ENCODE data around the gene OR2S2.
"Not testable (repeated sequence)": the region's sequence is repeated elsewhere in the genome, so short reads cannot be mapped to it uniquely, and the experiment has no call there.

OR2S2 gene

DNA sequence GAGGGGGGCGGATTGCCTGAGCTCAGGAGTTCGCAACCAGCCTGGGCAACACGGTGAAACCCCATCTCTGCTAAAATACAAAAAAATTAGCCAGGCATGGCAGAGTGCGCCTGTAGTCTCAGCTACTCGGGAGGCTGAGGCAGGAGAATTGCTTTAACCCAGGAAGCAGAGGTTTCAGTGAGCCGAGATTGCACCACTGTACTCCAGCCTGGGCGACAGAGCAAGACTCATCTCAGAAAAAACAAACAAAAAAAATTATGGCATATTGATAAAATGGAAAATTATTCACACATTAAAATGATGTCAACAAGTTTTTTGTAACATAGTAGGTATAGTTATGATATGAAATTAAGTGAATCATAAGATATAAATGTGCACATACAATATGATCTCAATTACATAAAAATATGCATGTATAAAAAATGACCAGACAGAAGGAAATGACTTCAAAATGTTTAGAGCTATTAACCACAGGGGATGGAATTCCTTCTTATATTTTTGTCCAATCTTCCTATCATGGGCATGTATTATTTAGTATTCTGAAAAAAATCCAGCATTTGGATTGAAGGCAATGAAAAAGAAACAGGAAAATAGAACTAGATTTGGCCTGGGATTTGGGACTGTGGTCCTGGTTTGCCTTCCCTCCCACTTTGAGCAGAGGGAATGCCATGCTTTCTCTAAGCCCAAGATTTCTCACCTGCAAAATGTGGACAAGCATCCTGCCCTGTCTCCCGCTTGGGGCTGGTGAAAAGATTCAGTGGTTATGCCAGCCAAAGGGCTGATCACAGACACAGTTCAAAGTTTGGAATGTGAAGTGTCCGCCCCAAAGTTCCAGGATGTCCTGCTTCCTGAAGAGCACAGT is 29.1 kb downstream of the OR2S2 start:
- FAIRE-seq: no peak
- no peak for DNase-seq (ENCODE audit: insufficient read length)

DNA sequence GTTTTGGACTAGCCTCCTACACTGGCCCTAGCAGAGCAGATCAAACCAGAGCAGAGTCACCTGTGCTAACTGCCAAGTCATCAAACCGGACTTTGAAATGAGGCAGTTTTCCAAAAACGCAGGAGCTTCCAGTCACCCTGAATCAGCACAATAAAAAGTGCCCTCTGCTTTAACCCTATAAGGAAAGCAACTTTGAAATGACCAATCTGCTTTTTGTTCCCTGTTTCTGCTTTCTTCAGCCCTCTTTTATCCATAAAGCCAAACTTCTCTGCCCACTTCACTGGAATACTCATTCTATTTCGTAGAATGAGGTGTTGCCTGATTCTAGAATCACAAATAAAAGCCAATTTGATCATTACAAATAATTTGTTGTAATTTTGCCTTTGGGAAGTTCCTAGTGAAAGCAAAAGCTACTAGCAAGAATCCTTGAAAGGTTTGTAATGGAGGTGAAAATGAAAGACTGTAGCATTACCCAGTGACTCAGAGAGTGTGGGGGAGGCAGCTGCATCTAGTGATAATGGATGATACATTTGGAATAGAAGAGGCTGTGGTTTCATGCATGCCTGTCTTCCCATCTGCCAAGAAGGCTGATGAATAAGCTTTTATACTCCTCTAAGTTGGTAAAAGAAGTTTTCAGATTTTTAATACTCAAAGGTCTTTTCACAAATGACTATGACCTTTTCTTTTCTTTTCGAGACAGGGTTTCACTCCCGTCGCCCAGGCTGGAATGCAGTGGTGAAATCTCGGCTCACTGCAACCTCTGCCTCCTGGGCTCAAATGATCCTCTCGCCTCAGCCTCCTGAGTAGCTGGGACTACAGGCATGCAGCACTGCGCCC is 33.8 kb downstream of the OR2S2 start:
- no peak for TF ChIP-seq POLR2A (IDR thresholded peaks at IDR 0.05; ENCODE audit: low read depth, low read length)
- TF ChIP-seq POLR2AphosphoS5 (IDR thresholded peaks at IDR 0.05; ENCODE audit: low read depth, low read length): no peak
- TF ChIP-seq TAF1 (IDR thresholded peaks at IDR 0.05; ENCODE audit: borderline replicate concordance, low read depth, low read length): no peak
- FAIRE-seq (no peak), DNase-seq (ENCODE audit: insufficient read length) (no peak)

More for the DNA sequence above, 29.1 kb downstream of the OR2S2 start:
- no peak for TF ChIP-seq POLR2AphosphoS5 (IDR thresholded peaks at IDR 0.05; ENCODE audit: low read depth, low read length)
- TF ChIP-seq TAF1 (IDR thresholded peaks at IDR 0.05; ENCODE audit: borderline replicate concordance, low read depth, low read length): no peak
- no peak for TF ChIP-seq POLR2A (IDR thresholded peaks at IDR 0.05; ENCODE audit: low read depth, low read length)

DNA sequence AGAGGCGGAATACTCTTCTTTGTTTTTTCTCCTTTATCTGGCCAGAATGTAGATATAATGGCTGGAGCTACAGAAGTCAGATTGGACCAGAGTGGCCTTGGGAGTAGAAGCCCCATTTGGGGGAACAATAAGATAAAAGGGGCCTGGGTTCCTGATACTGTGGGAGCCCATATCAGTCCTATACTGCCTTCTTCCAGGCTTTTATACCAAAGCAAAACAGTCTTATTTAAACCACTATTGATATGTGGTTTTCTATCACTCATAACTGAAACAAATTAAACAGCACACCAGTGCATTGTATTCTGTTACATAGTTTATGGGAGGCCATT is 34.4 kb downstream of the OR2S2 start:
- TF ChIP-seq POLR2A (IDR thresholded peaks at IDR 0.05; ENCODE audit: low read depth, low read length): no peak
- TF ChIP-seq TAF1 (IDR thresholded peaks at IDR 0.05; ENCODE audit: borderline replicate concordance, low read depth, low read length): no peak
- TF ChIP-seq POLR2AphosphoS5 (IDR thresholded peaks at IDR 0.05; ENCODE audit: low read depth, low read length): no peak
- FAIRE-seq (no peak), DNase-seq (ENCODE audit: insufficient read length) (no peak)

DNA sequence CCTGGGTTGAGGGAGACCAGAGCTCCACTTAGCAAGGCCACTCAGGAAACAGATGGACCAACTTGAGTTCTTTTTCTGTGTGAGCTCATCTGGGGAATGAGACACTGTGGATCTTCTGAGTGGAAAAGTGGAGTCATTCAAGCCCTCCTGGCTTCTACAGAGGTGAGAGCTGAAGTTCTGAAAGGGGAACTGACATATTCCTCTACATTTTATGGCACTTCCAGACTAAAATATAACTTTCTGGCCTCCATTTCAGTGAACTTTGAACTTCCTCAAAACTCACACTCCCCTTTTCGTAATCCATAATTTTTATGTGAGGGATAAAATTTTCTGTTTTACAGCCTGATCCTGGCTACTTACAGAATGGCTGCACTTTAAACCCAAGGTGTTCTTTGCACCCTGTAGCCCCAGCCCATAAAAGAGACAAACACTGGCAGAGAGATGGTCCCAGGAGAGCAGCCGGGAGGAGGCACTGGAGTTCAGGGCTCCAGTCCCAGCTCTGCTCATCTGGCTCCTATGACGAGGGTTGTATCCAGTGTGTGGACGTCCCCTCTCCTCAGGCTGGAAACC is 37.8 kb downstream of the OR2S2 start:
- no peak for FAIRE-seq
- TF ChIP-seq POLR2AphosphoS5 (IDR thresholded peaks at IDR 0.05; ENCODE audit: low read depth, low read length): no peak
- no peak for TF ChIP-seq POLR2A (IDR thresholded peaks at IDR 0.05; ENCODE audit: low read depth, low read length)
- TF ChIP-seq TAF1 (IDR thresholded peaks at IDR 0.05; ENCODE audit: borderline replicate concordance, low read depth, low read length): no peak

DNA sequence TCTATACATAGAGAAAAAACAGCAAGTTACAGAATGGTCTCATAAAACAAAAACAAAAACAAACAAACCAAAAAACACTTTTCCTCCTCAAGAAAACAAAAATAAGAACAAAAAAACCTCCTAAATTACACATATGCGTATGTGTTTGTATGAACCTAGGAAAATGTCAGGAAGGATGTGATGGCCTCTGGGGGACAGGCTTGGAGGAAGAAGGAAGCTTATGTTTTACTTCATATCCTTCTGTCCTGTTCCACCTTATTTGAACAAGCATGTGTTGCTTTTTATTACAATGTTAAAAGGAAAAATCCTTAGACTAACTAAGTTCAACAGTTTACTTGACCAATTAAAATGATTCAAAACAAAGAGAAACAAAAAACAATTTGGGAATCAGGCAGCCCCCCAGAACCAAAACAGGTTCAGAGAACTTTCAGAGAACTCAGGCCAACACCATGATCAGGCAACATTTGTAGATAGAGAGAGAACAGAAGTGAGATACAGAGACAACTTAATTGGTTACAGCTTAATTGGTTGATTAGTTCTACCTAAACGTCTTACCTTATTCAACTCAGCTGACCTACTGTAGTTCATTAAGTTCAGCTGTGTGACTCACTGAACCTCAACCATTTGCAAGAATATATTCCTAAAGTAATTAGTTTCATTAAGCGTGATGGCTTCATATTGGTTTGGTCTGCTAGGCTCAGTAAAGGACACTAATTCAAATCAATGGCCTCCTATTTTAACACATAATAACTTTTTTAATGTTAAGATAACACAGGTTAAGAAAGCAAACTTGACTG is 38.5 kb downstream of the OR2S2 start:
- no peak for FAIRE-seq
- no peak for DNase-seq (ENCODE audit: insufficient read length)
- TF ChIP-seq POLR2A (IDR thresholded peaks at IDR 0.05; ENCODE audit: low read depth, low read length): no peak
- TF ChIP-seq TAF1 (IDR thresholded peaks at IDR 0.05; ENCODE audit: borderline replicate concordance, low read depth, low read length): no peak
- TF ChIP-seq POLR2AphosphoS5 (IDR thresholded peaks at IDR 0.05; ENCODE audit: low read depth, low read length): no peak

More for the DNA sequence above, 37.8 kb downstream of the OR2S2 start:
- no peak for DNase-seq (ENCODE audit: insufficient read length)

DNA sequence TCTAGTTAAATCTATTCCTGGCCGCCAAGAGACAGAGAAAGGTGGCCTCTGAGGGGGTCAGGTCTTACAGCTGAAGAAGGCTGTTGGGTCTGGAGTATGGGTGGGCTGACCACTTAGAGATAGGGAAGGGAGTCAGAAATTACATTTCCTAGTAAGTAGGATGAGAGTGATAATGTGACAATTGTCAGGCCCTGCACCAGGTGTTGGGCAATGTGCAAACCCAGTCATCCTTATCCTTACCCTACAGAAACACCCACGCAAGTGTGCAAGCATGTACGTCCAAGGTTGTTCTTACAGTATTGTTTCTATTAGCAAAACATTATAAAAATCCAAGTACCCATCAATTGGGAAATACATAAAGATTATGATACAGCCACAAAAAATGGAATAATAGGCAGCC is 39.2 kb downstream of the OR2S2 start:
- DNase-seq (ENCODE audit: insufficient read length) (no peak), FAIRE-seq (no peak)
- no peak for TF ChIP-seq TAF1 (IDR thresholded peaks at IDR 0.05; ENCODE audit: borderline replicate concordance, low read depth, low read length)

DNA sequence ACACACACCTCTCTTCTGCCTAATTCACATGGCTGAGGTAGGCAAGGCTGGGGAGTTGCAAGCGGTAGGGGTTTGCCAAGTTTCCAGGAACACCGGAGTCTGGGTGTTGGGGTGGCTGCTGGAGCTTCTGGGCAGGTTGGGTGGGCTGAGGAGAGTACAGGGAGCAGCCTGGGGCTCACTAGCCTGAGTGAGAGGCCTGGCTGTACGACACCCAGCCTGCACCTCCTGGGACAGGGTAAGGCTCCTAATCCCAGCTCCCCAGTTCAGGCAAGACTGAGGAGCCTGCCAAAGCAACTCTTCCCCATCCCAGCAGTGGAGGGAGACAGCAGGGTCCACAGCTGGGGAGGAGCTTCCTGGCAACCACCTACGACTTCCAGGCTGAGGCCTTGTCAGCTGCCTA is 40.7 kb downstream of the OR2S2 start:
- FAIRE-seq (no peak), DNase-seq (ENCODE audit: insufficient read length) (no peak)
- TF ChIP-seq TAF1 (IDR thresholded peaks at IDR 0.05; ENCODE audit: borderline replicate concordance, low read depth, low read length): no peak
- TF ChIP-seq POLR2A (IDR thresholded peaks at IDR 0.05; ENCODE audit: low read depth, low read length): no peak
- TF ChIP-seq POLR2AphosphoS5 (IDR thresholded peaks at IDR 0.05; ENCODE audit: low read depth, low read length): no peak

DNA sequence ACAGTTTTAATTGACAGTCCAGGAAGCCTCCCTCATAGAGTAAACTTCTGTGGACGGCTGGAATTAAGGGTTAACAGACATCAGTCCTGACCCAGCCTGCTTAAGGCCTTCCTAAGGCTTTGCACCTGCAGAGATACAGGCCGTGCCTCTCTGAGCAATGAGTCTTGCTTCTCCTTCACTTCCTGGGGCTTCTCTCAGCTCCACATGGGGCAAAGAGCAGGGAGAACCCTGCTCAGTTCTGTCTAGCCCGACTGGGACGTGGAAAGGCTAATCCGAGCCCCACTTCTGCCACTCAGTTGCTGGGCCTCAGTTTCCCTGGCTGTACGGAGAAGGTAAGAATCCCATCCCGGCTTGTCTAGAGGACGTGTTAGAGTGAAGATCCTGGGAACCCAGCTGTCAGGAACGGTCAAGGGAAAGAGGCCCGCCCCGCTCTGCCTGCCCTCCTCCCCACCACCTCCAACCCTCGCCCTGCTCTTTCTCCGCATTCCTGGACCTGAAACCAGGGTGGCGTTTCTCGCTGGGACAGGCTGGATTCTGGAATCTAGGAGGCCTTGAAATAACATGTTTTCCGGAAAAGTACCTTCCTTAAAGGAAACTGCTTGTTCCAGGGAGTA is 42.2 kb downstream of the OR2S2 start:
- no peak for FAIRE-seq
- DNase-seq (ENCODE audit: insufficient read length): no peak
- no peak for TF ChIP-seq TAF1 (IDR thresholded peaks at IDR 0.05; ENCODE audit: borderline replicate concordance, low read depth, low read length)
- no peak for TF ChIP-seq POLR2A (IDR thresholded peaks at IDR 0.05; ENCODE audit: low read depth, low read length)

DNA sequence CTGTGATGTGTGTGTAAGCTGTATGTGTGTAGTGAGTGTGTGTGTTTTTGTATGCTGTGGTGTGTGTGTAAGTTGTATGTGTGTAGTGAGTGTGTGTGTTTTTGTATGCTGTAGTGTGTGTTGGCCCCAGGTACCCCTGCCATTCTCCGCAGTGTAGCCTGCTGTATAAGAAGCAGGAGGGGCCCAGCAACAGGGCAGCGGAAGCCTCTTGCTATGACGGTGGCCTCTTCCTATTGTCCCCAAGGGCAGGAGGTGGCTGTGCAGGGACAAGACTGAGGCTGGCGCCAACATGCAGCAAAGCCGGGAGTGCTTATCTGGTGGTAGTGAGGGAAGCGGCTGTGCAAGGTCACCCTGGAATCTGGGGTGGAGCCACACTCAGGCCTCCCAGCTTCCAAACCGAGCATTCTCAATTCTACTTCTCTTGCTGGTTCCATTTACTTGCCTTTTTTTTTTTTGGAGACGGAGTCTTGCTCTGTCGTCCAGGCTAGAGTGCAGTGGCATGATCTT is 43.6 kb downstream of the OR2S2 start:
- no peak for DNase-seq (ENCODE audit: insufficient read length)
- FAIRE-seq: peak; percentile 80

DNA sequence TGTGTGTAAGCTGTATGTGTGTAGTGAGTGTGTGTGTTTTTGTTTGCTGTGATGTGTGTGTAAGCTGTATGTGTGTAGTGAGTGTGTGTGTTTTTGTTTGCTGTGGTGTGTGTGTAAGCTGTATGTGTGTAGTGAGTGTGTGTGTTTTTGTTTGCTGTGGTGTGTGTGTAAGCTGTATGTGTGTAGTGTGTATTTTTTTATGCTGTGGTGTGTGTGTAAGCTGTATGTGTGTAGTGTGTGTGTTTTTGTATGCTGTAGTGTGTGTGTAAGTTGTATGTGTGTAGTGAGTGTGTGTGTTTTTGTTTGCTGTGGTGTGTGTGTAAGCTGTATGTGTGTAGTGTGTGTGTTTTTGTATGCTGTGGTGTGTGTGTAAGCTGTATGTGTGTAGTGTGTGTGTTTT is 44.5 kb downstream of the OR2S2 start:
- not testable (repeated sequence) for DNase-seq (ENCODE audit: insufficient read length); FAIRE-seq

More for the DNA sequence above, 43.6 kb downstream of the OR2S2 start:
- no peak for TF ChIP-seq POLR2AphosphoS5 (IDR thresholded peaks at IDR 0.05; ENCODE audit: low read depth, low read length)
- no peak for TF ChIP-seq TAF1 (IDR thresholded peaks at IDR 0.05; ENCODE audit: borderline replicate concordance, low read depth, low read length)
- no peak for TF ChIP-seq POLR2A (IDR thresholded peaks at IDR 0.05; ENCODE audit: low read depth, low read length)

All from GM12892 (cell line).